GM19328 (cell line): ENCODE data around the gene RPUSD4.

ENCODE experiments used
- ATAC-seq: cut with Tn5 transposase; IDR thresholded peaks from one replicate; pipeline ENCODE4 v1.9.1; 2021; ENCODE audit warnings: mild to moderate bottlenecking, moderate library complexity; ENCODE audit not compliant: unreplicated experiment

RPUSD4 gene

GRCh38 chr11:126214441-126214840, 3.0 kb upstream of the RPUSD4 start:
- no peak for ATAC-seq

GRCh38 chr11:126212089-126212660, 725 bp upstream of the RPUSD4 start:
- ATAC-seq, result no peak

- ATAC-seq, result no peak
Observed at GRCh38 chr11:126210871-126211235, 597 bp downstream of the RPUSD4 start.

- ATAC-seq, result no peak
Observed at GRCh38 chr11:126207896-126208295, 3.6 kb downstream of the RPUSD4 start.

GRCh38 chr11:126205359-126205758, 6.1 kb downstream of the RPUSD4 start:
- ATAC-seq, result no peak

- no peak for ATAC-seq
Observed at GRCh38 chr11:126202646-126203359, 8.6 kb downstream of the RPUSD4 start.

- ATAC-seq, result no peak
Observed at GRCh38 chr11:126198648-126199047, 12.8 kb downstream of the RPUSD4 start.

GRCh38 chr11:126197277-126197939, 14.0 kb downstream of the RPUSD4 start:
- no peak for ATAC-seq

GRCh38 chr11:126195119-126195518, 16.3 kb downstream of the RPUSD4 start:
- no peak for ATAC-seq

- ATAC-seq, result no peak
Observed at GRCh38 chr11:126194121-126194543, 17.3 kb downstream of the RPUSD4 start.

GRCh38 chr11:126193038-126193478, 18.4 kb downstream of the RPUSD4 start:
- no peak for ATAC-seq

- ATAC-seq, result no peak
Observed at GRCh38 chr11:126192361-126192760, 19.1 kb downstream of the RPUSD4 start.

- no peak for ATAC-seq
Observed at GRCh38 chr11:126191379-126192073, 19.9 kb downstream of the RPUSD4 start.

GRCh38 chr11:126190792-126191191, 20.7 kb downstream of the RPUSD4 start:
- no peak for ATAC-seq

GRCh38 chr11:126189109-126189929, 22.1 kb downstream of the RPUSD4 start:
- peak; percentile 50 for ATAC-seq

- peak; percentile 76 for ATAC-seq
Observed at GRCh38 chr11:126188332-126189108, 22.9 kb downstream of the RPUSD4 start.

GRCh38 chr11:126186708-126187529, 24.5 kb downstream of the RPUSD4 start:
- no peak for ATAC-seq

GRCh38 chr11:126186025-126186698, 25.3 kb downstream of the RPUSD4 start:
- ATAC-seq, result no peak
